Ecto neural progenitor cell (in vitro differentiated cells): ENCODE measurements around the gene LTO1.
A peak's percentile ranks its signal among the peaks of the same experiment; 100 is the strongest.

Experiments used
- DNase-seq: peaks from one replicate; pipeline ENCODE4 v3.0.0-alpha.2; 2018; ENCODE audit warnings: low spot score

Gene LTO1

DNA sequence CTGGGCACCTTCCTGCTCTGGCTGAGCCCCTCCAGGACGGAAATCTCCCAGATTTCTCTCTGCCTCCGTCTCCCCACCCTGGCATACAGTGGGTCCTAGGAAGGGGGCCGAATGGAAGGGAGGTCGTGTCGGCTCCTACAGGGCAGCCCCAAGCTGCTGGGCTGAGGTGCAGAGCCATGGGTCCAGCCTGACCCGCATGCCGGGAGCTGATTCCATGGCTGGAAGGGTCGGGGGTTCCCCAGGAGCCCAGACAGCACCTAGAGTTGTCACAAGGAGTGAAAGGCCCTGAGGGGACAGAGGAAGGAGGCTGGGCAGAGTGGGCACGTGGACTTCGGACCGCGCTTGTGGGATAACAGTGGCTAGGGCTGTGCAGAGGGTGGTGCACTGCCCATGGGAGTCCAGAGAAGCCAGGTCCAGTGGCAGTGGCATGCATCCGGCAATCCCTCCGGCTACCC, 17.7 kb downstream of the LTO1 start:
- peak; percentile 67 for DNase-seq

DNA sequence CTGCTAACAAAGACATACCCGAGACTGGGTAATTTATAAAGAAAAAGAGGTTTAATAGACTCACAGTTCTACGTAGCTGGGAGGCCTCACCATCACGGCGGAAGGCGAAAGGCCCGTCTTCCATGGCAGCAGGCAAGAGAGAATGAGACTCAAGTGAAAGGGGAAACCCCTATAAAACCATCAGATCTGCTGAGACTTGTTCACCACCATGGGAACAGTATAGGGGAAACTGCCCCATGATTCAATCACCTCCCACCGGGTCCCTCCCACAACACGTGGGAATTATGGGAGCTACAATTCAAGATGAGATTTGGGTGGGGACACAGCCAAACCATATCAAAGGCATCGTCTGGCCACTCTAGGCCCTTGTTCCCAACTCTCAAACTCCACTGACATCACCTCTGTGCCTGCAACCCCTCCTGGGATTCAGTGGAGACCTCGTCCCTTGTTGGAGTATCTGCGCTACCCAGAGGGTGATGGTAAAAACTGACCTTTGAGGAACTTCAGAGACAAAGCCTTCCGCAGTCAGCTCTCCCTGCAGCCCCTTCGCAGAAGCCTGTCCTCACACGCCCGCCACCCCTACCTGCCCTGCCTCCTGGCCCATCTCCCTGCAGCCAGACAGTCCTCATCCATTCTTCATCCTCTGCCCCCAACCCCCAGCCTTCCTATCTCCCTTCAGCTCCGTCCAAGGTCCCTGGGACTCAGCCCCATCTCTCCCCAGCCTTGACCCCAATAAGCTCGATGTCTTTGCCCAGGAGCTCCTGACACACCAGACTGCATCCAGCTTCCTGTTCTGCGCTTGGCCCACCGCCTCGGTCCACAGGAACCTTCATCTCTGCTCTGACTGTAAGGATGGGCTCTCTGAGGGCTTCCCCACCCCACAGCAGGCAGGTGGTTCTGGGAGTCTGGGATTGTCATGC, 18.4 kb downstream of the LTO1 start:
- DNase-seq: peak; percentile 44

DNA sequence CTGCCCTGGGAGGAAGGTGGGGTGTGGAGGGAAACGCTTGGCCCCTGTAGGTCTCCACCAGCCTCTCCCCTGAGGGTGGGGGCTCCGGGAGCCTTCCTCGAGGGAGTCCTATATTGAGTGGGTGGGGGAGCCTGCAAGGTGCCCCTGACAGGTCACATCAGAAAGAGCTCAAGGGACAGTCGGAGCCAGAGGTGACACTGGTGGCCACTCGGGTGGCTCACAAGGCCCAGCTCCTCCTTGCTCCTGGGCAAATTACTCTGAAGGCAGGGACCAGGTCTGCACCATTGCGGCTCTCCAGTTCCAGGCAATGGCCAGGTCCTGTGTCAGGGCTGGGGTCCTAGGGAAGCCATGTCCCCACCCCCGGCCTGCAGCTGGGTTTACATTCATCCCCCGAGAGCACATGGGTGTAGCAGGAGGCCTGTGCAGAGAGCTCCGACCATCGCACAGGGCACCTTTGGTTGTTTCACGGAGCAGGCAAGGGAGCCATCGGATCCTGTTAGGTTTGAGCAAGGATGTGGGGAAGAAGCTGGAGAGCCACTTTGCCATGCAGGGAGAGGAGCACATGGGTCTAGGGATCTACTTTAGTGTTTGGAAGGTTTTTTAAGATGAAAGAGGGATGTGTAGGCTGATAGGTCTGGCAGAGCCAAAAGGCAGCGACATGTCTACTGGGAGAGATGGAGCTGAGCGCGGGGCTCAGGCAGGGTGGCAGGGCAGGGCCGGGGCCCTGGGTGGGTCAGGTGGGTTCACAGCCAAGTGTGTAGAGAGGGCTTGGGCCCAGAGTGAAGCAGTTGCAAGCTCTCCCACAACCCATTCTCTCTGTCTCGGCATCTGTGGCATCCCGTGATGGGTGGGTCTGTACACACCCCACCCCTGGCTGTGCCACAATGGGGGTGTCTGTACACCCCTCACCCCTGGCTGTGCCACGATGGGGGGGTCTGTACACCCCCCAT, 19.4 kb downstream of the LTO1 start:
- no peak for DNase-seq

DNA sequence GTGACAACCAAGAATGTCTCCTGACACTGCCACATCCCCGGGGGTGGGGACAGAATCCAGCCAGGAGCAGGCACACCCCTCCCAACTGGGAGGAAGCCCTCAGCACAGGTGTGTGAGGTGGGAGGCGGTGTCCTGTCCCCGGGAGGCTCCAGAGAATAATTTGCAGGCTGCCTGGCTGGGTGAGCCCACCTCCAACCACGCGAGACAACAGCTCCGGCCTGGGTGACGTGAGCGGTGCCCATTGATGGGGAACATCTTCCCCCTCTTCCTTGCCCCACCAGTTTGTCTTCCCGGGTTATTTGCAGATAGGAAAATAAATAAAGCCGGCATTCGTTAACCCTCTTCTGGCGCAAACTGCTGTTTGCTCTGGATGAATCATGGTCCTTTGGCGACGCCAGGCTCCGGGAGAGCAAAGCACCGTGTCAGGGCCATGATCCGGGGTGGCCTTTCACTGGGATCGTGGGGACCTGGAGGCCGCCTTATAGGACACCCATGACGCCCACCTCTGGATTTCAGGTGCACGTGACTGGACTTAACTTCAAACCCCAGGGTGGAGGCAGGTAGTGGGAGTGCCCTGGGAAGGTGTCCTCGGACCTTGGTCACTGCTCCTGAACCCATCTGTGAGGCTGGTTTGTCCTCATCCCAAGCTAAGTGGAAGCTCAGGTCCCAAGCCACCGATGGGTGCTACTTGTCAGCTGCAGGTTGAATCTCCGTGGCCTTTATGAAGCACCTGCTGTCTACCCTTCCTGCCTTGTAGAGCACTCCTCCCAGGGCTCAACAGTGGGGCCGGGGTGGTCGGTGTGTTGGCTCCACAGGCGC, 20.3 kb downstream of the LTO1 start:
- DNase-seq: no peak

DNA sequence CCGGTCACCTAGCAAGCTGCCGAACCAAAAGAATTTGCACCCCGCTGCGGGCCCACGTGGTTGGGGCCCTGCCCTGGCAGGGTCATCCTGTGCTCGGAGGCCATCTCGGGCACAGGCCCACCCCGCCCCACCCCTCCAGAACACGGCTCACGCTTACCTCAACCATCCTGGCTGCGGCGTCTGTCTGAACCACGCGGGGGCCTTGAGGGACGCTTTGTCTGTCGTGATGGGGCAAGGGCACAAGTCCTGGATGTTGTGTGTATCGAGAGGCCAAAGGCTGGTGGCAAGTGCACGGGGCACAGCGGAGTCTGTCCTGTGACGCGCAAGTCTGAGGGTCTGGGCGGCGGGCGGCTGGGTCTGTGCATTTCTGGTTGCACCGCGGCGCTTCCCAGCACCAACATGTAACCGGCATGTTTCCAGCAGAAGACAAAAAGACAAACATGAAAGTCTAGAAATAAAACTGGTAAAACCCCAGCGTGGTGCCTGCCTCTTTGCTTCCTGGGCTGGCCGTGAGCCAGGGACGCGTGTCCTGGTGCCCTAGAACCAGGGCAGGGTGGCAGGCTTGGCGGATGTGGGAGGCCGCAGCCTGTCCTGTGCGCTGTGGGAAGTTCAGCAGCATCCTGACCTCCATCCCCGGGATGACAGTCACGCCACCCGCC, 21.0 kb downstream of the LTO1 start:
- DNase-seq: no peak

DNA sequence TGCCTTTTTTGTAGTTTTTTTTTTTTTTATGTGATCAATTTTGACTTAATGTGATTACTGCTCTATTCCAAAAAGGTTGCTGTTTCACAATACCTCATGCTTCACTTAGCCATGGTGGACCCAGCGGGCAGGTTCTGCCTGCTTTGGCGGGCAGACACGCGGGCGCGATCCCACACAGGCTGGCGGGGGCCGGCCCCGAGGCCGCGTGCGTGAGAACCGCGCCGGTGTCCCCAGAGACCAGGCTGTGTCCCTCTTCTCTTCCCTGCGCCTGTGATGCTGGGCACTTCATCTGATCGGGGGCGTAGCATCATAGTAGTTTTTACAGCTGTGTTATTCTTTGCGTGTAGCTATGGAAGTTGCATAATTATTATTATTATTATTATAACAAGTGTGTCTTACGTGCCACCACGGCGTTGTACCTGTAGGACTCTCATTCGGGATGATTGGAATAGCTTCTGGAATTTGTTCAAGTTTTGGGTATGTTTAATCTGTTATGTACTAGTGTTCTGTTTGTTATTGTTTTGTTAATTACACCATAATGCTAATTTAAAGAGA, 21.7 kb downstream of the LTO1 start:
- no peak for DNase-seq

DNA sequence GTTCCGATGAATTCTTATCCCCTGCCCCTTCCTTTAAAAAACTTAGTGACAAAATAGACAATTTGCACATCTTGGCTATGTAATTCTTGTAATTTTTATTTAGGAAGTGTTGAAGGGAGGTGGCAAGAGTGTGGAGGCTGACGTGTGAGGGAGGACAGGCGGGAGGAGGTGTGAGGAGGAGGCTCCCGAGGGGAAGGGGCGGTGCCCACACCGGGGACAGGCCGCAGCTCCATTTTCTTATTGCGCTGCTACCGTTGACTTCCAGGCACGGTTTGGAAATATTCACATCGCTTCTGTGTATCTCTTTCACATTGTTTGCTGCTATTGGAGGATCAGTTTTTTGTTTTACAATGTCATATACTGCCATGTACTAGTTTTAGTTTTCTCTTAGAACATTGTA, 22.2 kb downstream of the LTO1 start:
- DNase-seq: no peak

DNA sequence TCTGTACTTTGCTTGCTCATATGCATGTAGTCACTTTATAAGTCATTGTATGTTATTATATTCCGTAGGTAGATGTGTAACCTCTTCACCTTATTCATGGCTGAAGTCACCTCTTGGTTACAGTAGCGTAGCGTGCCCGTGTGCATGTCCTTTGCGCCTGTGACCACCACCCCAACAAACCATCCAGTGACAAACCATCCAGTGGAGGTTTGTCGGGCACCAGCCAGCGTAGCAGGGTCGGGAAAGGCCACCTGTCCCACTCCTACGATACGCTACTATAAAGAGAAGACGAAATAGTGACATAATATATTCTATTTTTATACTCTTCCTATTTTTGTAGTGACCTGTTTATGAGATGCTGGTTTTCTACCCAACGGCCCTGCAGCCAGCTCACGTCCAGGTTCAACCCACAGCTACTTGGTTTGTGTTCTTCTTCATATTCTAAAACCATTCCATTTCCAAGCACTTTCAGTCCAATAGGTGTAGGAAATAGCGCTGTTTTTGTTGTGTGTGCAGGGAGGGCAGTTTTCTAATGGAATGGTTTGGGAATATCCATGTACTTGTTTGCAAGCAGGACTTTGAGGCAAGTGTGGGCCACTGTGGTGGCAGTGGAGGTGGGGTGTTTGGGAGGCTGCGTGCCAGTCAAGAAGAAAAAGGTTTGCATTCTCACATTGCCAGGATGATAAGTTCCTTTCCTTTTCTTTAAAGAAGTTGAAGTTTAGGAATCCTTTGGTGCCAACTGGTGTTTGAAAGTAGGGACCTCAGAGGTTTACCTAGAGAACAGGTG, 23.1 kb downstream of the LTO1 start:
- no peak for DNase-seq

DNA sequence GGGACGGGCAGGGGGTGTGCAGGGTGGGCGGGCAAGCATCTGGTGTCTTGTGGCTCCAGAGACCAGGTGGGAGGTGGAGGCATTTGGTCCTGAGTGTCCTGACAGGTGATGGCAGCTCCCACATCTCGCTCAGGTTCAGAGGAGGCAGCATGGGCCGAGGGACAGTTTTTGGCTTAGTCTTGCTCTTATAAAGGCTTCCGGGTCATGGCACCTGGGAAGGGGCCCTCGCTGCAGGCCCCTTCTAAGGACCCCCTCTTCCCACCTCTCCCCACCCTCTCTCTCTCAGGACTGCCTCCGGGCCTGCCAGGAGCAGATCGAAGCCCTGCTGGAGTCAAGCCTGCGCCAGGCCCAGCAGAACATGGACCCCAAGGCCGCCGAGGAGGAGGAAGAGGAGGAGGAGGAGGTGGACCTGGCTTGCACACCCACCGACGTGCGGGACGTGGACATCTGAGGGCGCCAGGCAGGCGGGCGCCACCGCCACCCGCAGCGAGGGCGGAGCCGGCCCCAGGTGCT, 24.3 kb downstream of the LTO1 start:
- no peak for DNase-seq

DNA sequence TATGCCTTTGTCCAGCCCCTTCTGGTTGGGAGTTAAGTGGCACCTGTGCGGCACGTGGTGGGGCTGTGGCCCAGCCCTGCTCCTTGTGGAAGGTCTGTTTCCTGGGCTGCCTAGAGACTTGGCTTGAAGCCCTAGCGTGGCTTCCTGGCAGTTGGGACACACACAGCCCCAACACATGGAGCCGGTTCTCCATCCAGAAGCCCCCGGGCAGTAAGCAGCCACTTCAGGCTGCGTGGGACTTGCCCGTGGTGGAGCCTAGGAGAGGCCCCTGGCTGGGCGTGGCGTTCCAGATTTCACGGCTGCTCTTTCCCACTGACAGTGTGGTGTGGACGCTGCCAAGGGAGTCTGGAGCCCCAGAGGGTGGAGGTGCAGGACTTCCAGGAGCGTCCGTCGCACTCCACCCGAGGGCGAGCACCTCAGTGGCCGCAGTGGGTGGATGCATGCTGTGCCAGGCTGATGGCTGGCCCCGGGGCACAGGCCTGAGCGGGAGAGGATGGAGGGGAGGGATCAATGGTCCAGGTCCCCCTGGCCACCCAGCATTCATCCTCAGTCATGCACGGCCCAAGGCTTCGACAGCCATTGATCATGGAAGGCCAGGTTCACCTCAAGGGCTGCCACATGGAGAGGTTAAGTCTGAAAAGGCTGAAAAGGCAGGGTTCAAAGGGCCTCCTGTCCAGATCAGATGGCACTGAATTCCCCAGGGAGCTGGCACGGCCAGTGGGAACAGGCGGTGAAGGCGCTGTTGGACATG, 24.9 kb downstream of the LTO1 start:
- no peak for DNase-seq

DNA sequence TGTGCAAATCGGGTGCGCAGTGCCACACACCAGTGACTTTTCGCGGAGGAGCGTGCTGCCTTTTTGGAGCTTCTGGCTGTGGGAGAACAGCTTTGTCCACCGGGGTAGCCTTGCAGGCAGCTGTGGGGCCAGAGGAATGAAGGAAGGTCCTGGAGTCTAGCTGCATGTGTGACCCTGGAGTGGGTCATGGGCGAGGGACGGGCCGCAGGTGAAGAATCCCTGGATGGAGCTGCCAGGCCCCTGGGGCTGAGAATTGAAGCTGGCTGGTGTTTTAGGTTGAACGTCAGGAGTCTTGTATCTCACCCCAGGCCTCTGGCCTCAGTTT, 25.6 kb downstream of the LTO1 start:
- no peak for DNase-seq

DNA sequence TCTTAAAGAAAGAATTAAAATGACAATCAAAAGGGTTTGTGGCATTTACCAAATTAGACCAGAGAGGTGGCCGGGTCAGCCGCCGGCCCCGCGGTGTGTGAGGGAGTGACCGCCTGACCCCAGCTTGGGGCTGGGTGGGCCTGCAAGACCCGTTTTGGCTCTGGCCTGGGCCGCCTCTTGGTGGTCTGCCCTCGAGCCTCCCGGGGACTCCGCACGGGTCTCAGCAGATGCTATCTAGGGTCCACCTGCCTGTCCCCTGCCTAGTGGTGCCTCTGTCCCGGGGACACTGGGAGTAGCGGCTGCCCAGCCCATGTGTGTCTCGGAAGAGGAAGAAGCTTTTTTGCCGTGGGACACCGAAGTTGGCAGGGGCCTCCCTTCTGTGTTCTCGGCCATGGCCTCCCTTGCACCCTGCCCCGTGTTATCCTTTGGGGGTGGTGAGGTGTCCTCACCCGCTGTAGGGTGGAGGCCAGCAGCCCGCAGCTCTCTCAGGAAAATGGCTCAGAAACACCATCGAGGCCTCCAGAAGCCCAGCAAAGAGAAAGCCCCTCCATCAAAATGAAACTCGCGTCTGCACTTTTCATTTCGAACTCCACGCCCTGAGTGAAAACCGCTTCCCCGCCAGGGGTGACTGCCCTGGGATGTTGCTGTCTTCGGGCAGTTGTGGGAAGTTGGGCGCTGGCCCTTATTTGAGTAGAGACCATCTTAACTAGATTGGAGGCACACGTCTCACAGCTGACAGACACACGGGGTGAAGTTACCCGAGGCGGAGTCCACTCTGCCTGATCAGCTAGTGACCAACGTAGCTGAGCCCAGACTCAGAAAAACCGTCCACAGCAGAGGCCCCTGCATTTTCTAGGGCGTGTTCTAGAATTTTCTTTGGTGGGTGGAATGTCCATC, 26.2 kb downstream of the LTO1 start:
- DNase-seq: no peak

DNA sequence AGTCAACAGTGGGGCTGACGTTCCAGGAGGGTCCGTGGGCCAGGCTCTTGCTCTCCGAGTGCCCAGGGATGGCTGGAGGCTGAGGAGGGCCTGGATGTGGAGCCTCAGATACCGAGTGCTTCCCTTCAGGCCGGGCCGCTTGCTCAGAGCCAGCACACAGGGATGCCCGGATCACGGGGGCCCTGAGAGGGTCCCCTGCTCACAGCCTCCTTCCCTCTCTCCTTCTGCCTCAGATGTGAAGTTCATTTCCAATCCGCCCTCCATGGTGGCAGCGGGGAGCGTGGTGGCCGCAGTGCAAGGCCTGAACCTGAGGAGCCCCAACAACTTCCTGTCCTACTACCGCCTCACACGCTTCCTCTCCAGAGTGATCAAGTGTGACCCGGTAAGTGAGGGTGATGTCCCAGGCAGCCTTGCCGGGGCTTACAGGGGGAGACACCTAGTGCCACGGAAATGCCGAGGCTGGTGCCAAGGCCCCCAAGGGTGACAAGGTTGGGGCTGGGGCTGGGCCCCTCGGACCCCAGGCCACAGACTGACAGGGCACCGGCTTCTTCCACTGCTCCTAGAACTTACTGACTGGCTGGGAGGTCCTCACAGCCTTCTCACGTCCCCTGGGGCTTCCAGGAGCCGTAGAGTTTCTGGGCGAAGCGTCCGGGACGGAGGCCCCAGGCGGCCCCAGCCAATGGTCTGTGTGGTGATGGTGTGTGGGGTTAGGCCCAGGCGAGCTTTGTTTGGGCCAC, 27.2 kb downstream of the LTO1 start:
- no peak for DNase-seq

DNA sequence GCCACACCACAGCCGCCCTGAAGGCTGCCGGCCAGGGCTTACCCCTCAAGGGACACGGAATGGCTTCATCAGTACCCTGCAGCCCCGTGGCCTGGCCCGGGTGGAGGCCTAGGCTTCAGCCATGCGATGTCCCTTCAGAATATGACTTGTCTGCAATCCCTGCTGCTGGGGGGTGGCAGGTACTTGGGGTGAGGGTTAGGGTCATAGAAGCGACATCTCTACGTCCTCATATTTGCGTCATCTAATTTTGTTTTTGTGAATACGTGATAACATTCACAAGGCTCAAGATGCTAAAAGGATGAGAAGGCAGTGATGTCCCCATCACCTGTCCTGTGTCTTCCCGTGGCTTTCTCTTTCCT, 27.8 kb downstream of the LTO1 start:
- no peak for DNase-seq

DNA sequence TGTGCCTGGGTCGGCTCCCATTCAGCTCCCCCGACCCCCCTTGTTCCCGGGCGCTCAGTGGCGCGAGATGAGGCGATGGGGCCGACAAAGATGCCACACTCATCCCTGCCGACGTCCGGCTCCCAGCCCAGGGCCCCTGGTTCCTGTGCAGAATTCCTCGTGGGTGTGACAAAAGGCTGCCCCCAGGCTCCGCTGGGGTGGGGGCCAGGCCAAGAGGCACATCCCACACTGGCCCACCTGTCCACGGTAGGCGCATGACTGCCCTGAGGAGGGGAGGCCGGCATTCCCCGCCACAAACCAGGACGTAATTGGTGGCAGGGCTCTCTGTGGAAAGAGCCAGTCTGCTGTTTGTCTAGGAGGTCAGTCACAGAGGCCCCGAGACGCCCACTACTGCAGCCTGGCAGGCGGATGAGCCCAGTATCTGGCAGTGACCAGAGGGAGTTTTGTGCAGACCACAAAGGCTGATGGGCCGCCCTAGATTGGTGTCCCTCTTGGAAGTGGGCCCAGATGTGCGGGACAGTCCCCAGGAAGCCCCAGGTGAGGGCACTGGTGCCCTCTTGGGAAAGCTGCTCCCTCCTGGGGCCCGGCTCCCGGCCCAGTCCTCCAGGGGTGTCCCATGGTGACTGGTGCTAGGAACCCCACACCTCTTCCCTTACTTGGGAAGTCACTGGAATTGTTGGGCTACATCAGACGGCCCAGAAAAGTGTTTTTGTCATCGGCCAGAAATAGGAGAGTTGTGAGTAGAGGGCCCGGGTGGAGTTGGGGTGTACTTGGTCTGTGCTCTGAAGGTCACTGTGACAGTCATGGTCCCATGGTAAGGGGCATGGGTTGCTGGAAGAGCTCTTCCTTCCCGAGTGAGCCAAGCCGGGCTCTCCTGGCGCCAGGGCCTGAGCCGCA, 28.4 kb downstream of the LTO1 start:
- DNase-seq: no peak

DNA sequence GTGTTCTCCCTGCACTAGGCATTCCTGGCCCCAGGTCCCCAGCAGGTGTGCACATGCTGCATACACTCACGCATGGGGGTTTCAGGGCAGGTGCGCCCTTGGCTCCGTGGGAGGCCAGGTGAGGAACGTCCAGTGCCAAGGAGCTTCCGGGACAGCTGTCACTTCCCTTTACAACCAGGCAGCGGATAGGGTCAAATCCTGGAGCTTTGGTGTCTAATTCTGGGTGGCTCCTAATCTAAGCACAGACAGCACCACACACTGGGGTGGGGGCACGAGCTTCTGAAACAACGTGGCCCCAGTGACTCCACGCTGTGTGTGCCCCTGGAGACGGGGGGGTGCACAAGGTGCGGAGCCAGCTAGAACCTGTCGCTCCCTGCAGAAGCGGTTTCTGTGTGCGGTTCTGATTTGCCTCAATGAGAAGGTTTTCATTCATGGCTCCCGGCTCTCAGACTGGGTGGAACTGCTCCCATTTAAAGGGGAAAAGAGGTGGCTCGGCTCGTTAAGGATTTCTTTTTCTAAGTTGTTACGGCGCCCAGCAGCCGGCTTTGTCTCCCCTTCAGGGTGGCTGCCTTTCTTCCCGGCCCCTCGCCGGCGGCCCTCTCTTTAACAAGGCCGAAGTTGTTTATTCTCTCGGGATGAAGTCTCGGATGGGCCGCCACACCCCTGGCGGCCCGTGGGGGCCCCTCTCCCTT, 29.2 kb downstream of the LTO1 start:
- DNase-seq: no peak
